Ovary (tissue), 9 donors: Measurements from ENCODE around the gene HSFX3. TPM values are rescaled to one million over a fixed set of nuclear protein-coding genes. Genes with fewer than 3 reads are reported as not detected.

Source experiments
- DNase-seq, 5 donors: peaks; one replicate each; pipeline ENCODE4 v3.0.0-alpha.2; 2019 to 2020
- H3K27ac ChIP-seq, 2 donors: fragments of 200-600 bp; one replicate each; pipeline versions ENCODE4 v1.5.1 to v1.8.0; 2019 to 2022
- H3K27me3 ChIP-seq: fragments of 200-600 bp; one replicate; pipeline ENCODE4 v1.8.0; 2022
- H3K36me3 ChIP-seq: fragments of 200-600 bp; sonication (generic); one replicate; pipeline ENCODE4 v1.5.1; 2019
- H3K4me1 ChIP-seq: one replicate; pipeline ENCODE4 v1.8.1; 2013; ENCODE audit warnings: mild to moderate bottlenecking, moderate library complexity; ENCODE audit not compliant: insufficient read depth
- H3K4me3 ChIP-seq: fragments of 200-600 bp; sonication (generic); one replicate; pipeline ENCODE4 v1.5.1; 2017
- H3K9me3 ChIP-seq, 2 donors: fragments of 200-600 bp in 1 of 2; sonication (generic) in 1 of 2; one replicate each; pipeline versions ENCODE4 v1.5.1 to v1.8.1; 2013 to 2019; ENCODE audit warnings: mild to moderate bottlenecking in 1 of 2, moderate library complexity in 1 of 2
- EP300 ChIP-seq: sonication (generic); formaldehyde crosslinking; IDR thresholded peaks from one replicate; pipeline ENCODE4 v1.6.1; 2017; ENCODE audit warnings: antibody characterized with exemption
- POLR2A ChIP-seq: fragments of 450-650 bp; IDR thresholded peaks from one replicate; pipeline ENCODE4 v1.6.1; 2017; ENCODE audit warnings: antibody characterized with exemption, mild to moderate bottlenecking, moderate library complexity
- WGBS, 3 donors: extraction: QIAGEN DNeasy Blood & Tissue Kit in 1 of 3; methylation state at CpG; one replicate each; pipeline versions ENCODE4 v1.1.5 to v1.1.7; 2013 to 2017; 5-methylcytosine and 5-hydroxymethylcytosine counted together
- intact Hi-C, 4 donors: fragments of 100-400 bp; cut with DNase I; formaldehyde crosslinking; loops; one replicate each; pipeline versions ENCODE4 v1.11.0 to v1.15.1; 2022 to 2023
- polyA plus RNA-seq, 2 donors: library from polyadenylated mRNA; stranded (reverse); fragments of 200-250 nt in 1 of 2; fragments of 350-450 nt in 1 of 2; fragmentation: Illumina TruSeq in 1 of 2; extraction: RNeasy Lipid Tissue Mini Kit (QIAGEN cat#74804) in 1 of 2; gene quantifications; one replicate each; pipeline ENCODE4 v1.2.3, GENCODE V29; 2013 to 2014
- total RNA-seq, 7 donors: library from RNA; depleted of rRNA in 2 of 7; stranded (reverse); fragments of >200 nt in 2 of 7; fragmentation: NEBNext Ultra II Directional in 3 of 7; extraction: Animal tissue kit (Norgen Biotek cat#: 25700) in 3 of 7; gene quantifications; one replicate each; pipeline versions ENCODE4 v1.1.0 to v1.2.4, GENCODE V29; 2016 to 2023
- TF ChIP-seq, protein P1 (sequence below), 3 donors: fragments of 450-650 bp in 2 of 3; fragments of 200-600 bp in 1 of 3; IDR thresholded peaks; one replicate each; pipeline versions ENCODE4 v1.5.1 to v1.8.0; 2016 to 2022; ENCODE audit warnings: antibody characterized with exemption in 3 of 3, mild to moderate bottlenecking in 1 of 3
- donor health status: DM: no; HTN: no; CAD: no; lungs with moderate emphysema.
- donor health status: DM: no; HTN: no; CAD: no.
- donor health status: Bipolar disorder and iron deficiency.
- donor health status: DM: yes; HTN: yes; CAD: no.
- donor health status: DM: no; HTN: no; CAD: no.
- donor health status: DM: yes; HTN: yes; CAD: no.

Gene HSFX3
- total and polyA plus RNA-seq, 9 donors: not detected

DNA sequence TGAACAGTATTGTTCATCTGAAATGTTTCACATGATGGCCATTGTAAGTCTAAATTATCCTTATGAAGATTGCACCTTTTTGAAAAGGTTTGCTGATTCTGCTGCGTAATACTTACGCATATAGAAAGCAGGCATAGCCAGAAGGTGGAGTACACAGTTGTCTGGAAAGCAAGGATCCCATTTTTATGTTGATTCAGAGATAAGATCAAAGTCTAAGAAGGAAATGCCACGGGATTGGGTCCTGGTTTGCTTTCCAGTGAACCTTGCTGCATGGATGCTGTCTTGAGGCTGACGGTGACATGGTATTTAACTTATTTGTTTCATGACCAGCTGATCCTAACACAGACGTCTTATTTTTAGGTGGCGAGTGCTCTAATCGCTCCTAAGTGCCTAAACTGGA is 22.0 kb upstream of the HSFX3 start:
- TF ChIP-seq POLR2A (no peak), EP300 (no peak)
- TF ChIP-seq, protein P1, sequence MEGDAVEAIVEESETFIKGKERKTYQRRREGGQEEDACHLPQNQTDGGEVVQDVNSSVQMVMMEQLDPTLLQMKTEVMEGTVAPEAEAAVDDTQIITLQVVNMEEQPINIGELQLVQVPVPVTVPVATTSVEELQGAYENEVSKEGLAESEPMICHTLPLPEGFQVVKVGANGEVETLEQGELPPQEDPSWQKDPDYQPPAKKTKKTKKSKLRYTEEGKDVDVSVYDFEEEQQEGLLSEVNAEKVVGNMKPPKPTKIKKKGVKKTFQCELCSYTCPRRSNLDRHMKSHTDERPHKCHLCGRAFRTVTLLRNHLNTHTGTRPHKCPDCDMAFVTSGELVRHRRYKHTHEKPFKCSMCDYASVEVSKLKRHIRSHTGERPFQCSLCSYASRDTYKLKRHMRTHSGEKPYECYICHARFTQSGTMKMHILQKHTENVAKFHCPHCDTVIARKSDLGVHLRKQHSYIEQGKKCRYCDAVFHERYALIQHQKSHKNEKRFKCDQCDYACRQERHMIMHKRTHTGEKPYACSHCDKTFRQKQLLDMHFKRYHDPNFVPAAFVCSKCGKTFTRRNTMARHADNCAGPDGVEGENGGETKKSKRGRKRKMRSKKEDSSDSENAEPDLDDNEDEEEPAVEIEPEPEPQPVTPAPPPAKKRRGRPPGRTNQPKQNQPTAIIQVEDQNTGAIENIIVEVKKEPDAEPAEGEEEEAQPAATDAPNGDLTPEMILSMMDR (IDR thresholded peaks at IDR 0.05): no peak
- no peaks in the 10 kb centered on the region for H3K9me3 ChIP-seq
- intact Hi-C loops: no loop called here
- no peak overlapping the region for H3K4me3 ChIP-seq
- H3K27me3 ChIP-seq: no peaks in the 10 kb centered on the region
- no peaks in the 10 kb centered on the region for H3K36me3 ChIP-seq
- WGBS, 3 donors: 70 to 80% (median 77%) methylated on average over 7 of the region's 7 CpGs
- no peaks in the 10 kb centered on the region for H3K4me1 ChIP-seq
- no peak overlapping the region for H3K27ac ChIP-seq
- DNase-seq: no peak

DNA sequence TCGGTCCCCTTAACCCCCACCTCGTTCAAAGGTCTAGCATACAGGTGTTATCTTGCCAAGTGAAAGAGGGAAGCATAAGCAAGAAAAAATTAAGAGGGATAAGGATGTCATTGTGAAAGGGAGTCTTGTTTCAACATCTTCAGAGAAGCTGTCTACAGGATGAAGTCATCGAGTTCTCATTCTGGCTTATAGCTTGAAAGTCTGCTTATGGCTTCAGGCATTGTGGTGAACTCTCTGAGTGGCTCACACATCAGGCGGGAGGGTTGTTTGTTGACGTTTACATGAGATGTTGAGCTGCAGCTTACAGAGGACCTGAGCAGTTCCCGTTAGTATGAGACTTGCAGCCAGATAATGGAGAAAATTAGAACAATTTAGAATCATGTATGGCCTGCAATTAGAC is 20.9 kb upstream of the HSFX3 start:
- Histone ChIP-seq H3K9me3 (no peaks in the 10 kb centered on the region), H3K36me3 (no peaks in the 10 kb centered on the region), H3K27me3 (no peaks in the 10 kb centered on the region), H3K4me1 (no peaks in the 10 kb centered on the region), H3K27ac (no peak overlapping the region), H3K4me3 (no peak overlapping the region)
- intact Hi-C loops: no loop called here
- WGBS, 3 donors: 51 to 56% (median 53%) methylated on average over 6 of the region's 6 CpGs
- TF ChIP-seq, protein P1 (IDR thresholded peaks at IDR 0.05): no peak
- TF ChIP-seq POLR2A (no peak), EP300 (no peak)
- no peak for DNase-seq

DNA sequence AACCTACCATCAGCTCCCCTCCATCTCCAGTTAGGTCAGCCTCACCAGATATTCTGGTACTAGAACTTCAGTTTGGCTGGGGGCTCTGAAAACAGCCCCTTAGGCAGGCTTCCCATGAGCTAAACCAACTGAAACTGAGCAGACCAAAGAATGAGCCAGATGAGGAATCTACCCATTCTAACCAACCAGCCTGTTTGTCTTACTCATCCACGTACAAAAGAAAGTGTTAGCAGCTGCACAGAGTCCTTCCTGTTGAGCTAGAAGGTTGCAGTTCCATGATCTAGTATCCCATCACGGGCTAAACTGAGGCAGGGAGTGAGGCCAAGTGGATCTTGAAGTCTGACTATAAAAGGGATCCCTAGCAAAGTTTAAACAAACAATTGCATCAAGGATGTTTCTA is 20.0 kb upstream of the HSFX3 start:
- Histone ChIP-seq H3K4me1 (no peaks in the 10 kb centered on the region), H3K27me3 (no peaks in the 10 kb centered on the region), H3K36me3 (no peaks in the 10 kb centered on the region), H3K27ac (no peak overlapping the region), H3K4me3 (no peak overlapping the region), H3K9me3 (no peaks in the 10 kb centered on the region)
- TF ChIP-seq EP300 (no peak), POLR2A (no peak)
- TF ChIP-seq, protein P1 (IDR thresholded peaks at IDR 0.05): no peak
- DNase-seq: no peak
- intact Hi-C loops: no loop called here
- 35 to 47% (median 36%) methylated on average over 2 of the region's 2 CpGs for WGBS, 3 donors

DNA sequence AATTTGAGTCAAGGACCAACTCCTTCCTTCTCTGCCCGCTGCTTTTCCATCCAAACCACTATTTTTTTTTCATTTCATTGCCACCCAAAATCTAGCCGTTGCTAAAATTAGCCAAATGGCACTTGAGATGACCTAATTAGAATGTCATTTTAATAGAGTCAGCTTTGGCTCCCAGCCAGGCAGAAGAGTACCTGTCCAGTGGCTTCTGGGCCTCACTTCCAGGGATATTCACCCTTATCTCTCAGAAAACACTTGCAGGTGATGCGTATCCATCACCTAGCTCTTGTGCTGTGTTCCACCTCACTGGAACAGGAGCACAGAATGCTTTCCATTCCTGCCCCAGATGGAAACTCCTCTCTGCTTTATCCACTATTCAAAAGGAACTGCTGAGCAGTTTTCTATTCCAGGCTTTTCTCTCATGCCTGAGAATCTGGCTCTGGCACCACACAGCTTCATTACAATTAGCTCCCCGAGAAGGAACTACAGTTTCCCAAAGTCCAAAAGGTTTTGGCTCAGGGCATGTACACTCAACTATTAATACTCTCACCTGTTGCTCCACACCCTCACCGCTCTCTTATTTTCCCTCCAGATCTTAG is 19.1 kb upstream of the HSFX3 start:
- Histone ChIP-seq H3K9me3 (no peaks in the 10 kb centered on the region), H3K27me3 (no peaks in the 10 kb centered on the region), H3K4me3 (no peak overlapping the region), H3K4me1 (no peaks in the 10 kb centered on the region), H3K27ac (no peak overlapping the region), H3K36me3 (no peaks in the 10 kb centered on the region)
- DNase-seq: no peak
- 65 to 70% (median 70%) methylated on average over 5 of the region's 5 CpGs for WGBS, 3 donors
- intact Hi-C loops: no loop called here
- TF ChIP-seq, protein P1 (IDR thresholded peaks at IDR 0.05): no peak
- TF ChIP-seq EP300 (no peak), POLR2A (no peak)
